ENCODE data around the gene KIFC3. TPM values are rescaled to one million over a fixed set of nuclear protein-coding genes. Genes with fewer than 3 reads are reported as not detected.
A peak's percentile ranks its signal among the peaks of the same experiment; 100 is the strongest.
"Not testable (repeated sequence)": the region's sequence is repeated elsewhere in the genome, so short reads cannot be mapped to it uniquely, and the experiment has no call there.

The KIFC3 gene
- total RNA-seq, 2 experiments from 2014 or later: 0.47 TPM; not detected in 1

DNA sequence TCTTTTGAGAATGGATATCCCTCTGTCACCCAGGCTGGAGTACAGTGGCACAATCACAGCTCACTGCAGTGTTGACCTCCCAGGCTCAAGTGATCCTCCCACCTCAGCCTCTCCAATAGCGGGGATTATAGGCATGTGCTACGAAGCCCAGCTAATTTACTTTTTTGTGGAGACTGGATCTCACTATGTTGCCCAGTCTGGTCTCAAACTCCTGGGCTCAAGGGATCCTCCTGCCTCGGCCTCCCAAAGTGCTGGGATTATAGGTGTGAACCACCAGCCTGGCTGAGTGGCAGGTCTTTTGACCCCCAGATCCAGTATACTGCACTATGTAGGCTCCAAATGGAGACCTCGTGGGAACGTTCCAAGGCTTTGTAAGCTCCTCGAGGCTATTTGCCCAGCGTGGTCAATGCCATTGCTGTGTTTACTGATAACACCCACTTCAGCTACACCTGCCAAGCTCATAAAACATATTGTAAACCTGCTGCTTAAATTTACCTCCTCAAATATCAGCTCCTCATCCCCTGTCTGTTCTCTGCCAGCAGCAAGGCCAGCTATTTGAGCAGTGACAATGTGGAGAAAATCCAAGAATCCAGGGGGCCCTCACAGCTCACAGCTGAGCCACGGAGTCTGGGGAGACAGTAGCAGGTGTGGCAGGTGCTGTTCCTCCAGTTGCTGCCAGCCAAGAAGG, 16.2 kb upstream of the KIFC3 start:
- Mint-ChIP-seq H3K36me3 (no peaks in the 10 kb centered on the region), H3K4me1 (peaks cover 22% of the 10 kb centered on the region), H3K27me3 (peaks cover 16% of the 10 kb centered on the region), H3K9me3 (ENCODE audit: low read depth) (no peaks in the 10 kb centered on the region), H3K27ac (no peak overlapping the region), H3K4me3 (no peak overlapping the region)
- CTCF ChIA-PET: interaction anchor here (1.5 kb wide), 1 partner anchor 518 kb away, joined by 3 read pairs; no protein-coding TSS in a partner anchor
- DNase-seq: no peak
- no peak for ATAC-seq

GRCh38 chr16:57817680-57818079, 15.4 kb upstream of the KIFC3 start:
- H3K4me1 Mint-ChIP-seq: peaks cover 22% of the 10 kb centered on the region
- peaks cover 10% of the 10 kb centered on the region for H3K27me3 Mint-ChIP-seq
- H3K4me3 Mint-ChIP-seq: no peak overlapping the region
- DNase-seq: no peak
- H3K36me3 Mint-ChIP-seq: no peaks in the 10 kb centered on the region
- ATAC-seq: no peak
- no peak overlapping the region for H3K27ac Mint-ChIP-seq
- CTCF ChIA-PET: interaction anchor here (1.9 to 2.2 kb wide), 2 partner anchors 18 to 51 kb away, joined by 4 to 5 read pairs; no protein-coding TSS in a partner anchor
- no peaks in the 10 kb centered on the region for H3K9me3 Mint-ChIP-seq (ENCODE audit: low read depth)

DNA sequence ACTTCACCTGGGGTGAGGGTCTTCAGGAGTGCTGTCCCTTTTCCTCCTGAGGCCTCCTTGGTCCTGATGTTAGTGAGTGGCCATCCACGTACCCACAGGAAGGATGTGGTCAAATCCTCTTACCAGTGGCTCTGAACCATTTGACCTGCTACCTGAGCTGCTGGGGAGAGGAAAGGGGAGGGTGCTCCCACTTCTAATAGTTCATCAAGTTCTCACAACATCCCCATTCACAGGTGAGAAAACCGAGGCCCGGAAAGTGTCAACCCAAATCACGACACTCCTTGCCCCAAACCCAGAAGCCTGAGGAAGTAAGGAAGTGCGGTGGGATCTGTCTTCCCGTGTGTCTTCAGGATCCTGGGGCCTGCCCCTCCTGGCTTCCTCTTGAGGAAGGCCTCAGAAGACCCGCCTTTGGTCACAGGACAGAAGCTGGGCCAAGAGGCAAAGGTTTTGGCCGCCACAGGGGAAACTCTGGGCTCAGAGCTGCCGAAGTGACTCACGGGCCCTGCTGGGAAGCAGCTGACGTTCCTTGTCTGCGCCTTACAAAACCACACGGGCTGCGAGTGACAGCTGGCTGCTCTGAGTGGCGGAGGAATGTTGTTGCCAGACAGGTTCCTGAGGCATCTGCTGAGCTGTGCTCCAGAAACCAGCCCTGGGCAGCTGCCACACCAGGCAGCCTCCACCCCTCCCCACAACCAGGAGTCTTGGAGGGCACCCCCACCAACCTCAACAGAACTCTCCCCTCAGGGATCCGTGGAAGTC, 13.9 kb upstream of the KIFC3 start:
- peak overlapping the region; percentile 28 for H3K27ac Mint-ChIP-seq
- peaks cover 4% of the 10 kb centered on the region for H3K27me3 Mint-ChIP-seq
- H3K4me3 Mint-ChIP-seq: no peak overlapping the region
- DNase-seq: peak; percentile 70
- CTCF ChIA-PET: interaction anchor here (1.1 to 2.2 kb wide), 4 partner anchors 17 to 82 kb away, joined by 3 to 5 read pairs (median 4); no protein-coding TSS in a partner anchor
- H3K9me3 Mint-ChIP-seq (ENCODE audit: low read depth): no peaks in the 10 kb centered on the region
- peak; percentile 71 for ATAC-seq
- peaks cover 24% of the 10 kb centered on the region for H3K4me1 Mint-ChIP-seq
- no peaks in the 10 kb centered on the region for H3K36me3 Mint-ChIP-seq

GRCh38 chr16:57814896-57815295, 12.6 kb upstream of the KIFC3 start:
- CTCF ChIA-PET: interaction anchor here (0.9 kb wide), 1 partner anchor 79 kb away, joined by 4 read pairs; the partner anchor contains the start of gene KATNB1
- Mint-ChIP-seq H3K27ac (no peak overlapping the region), H3K27me3 (no peaks in the 10 kb centered on the region), H3K4me3 (no peak overlapping the region), H3K36me3 (no peaks in the 10 kb centered on the region), H3K4me1 (peaks cover 36% of the 10 kb centered on the region), H3K9me3 (ENCODE audit: low read depth) (no peaks in the 10 kb centered on the region)
- ATAC-seq (no peak), DNase-seq (no peak)

- Mint-ChIP-seq H3K4me3 (no peak overlapping the region), H3K4me1 (peaks cover 47% of the 10 kb centered on the region), H3K27ac (no peak overlapping the region), H3K36me3 (no peaks in the 10 kb centered on the region), H3K27me3 (peaks cover 2% of the 10 kb centered on the region), H3K9me3 (ENCODE audit: low read depth) (no peaks in the 10 kb centered on the region)
- ATAC-seq (no peak), DNase-seq (no peak)
- CTCF ChIA-PET: no interaction called here
Observed at GRCh38 chr16:57813466-57813865, 11.2 kb upstream of the KIFC3 start.

- not testable (repeated sequence) for H3K9me3 Mint-ChIP-seq (ENCODE audit: low read depth); H3K4me3 Mint-ChIP-seq; ATAC-seq; DNase-seq; H3K36me3 Mint-ChIP-seq
- peaks cover 15% of the 10 kb centered on the region for H3K27me3 Mint-ChIP-seq
- CTCF ChIA-PET: interaction anchor here (1.5 to 4.8 kb wide), 2 partner anchors 11 to 52 kb away, joined by 4 to 29 read pairs; partner anchors contain the start of gene KIFC3
- H3K27ac Mint-ChIP-seq: peak overlapping the region; percentile 44
- H3K4me1 Mint-ChIP-seq: peaks cover 46% of the 10 kb centered on the region
Observed at GRCh38 chr16:57811340-57811739, 9.0 kb upstream of the KIFC3 start.

GRCh38 chr16:57810197-57811031, 8.1 kb upstream of the KIFC3 start:
- Mint-ChIP-seq H3K27ac (peak overlapping the region; percentile 81), H3K36me3 (no peaks in the 10 kb centered on the region), H3K4me3 (no peak overlapping the region), H3K4me1 (peaks cover 37% of the 10 kb centered on the region), H3K27me3 (peaks cover 20% of the 10 kb centered on the region), H3K9me3 (ENCODE audit: low read depth) (no peaks in the 10 kb centered on the region)
- CTCF ChIA-PET: interaction anchor here (0.7 to 4.8 kb wide), 10 partner anchors 10 to 234 kb away, joined by 3 to 29 read pairs (median 3); partner anchors contain the start of genes KATNB1 and KIFC3
- ATAC-seq (peak; percentile 100), DNase-seq (peak; percentile 95)

DNA sequence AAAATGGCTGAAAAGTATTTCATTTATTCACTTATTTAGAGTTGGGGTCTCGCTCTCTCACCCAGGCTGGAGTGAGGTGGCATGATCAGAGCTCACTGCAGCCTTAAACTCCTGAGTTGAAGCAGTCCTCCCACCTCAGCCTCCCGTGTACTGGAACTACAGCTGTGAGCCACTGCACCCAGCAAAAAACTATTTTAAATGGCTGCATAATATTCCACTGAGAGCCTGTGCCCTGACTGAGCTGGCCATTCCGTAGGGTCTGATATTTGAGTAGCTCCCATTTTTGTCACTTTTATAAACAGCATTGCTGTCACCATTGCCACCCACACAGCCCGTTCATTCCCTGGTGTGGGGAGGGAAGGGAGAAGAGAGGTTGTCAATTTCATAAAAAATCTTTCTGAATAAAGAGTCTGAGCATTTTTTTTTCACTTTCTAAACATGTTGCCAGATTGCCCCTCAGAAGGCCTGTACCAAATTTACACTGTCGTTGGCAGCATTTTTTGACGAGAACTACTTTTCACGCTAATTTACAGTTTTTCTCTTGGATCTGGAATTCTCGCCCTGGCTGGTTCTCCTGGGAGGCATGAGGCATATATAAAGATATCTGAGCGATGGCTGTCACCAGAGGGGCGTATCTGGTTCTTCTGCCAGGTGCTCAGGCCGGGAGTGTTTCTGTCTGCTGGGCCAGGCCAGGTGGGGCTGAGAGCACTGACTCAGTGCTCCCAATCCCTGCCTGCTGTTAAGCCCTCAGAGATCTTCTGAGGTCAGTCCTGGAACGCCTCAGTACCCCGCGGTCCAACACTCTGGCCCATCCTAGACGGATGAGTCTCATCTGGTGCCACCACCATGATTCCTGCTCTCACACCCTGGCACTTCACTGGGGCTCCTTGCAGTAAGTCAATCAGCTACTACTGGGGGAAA, 7.2 kb upstream of the KIFC3 start:
- Mint-ChIP-seq H3K27ac (peak overlapping the region; percentile 81), H3K9me3 (ENCODE audit: low read depth) (no peaks in the 10 kb centered on the region), H3K4me1 (peaks cover 32% of the 10 kb centered on the region), H3K4me3 (no peak overlapping the region), H3K36me3 (no peaks in the 10 kb centered on the region), H3K27me3 (peaks cover 25% of the 10 kb centered on the region)
- no peak for DNase-seq
- CTCF ChIA-PET: interaction anchor here (0.7 to 4.8 kb wide), 12 partner anchors 9 to 233 kb away, joined by 3 to 29 read pairs (median 4); partner anchors contain the start of genes KATNB1, KIFC3 and ZNF319
- ATAC-seq: peak; percentile 35

DNA sequence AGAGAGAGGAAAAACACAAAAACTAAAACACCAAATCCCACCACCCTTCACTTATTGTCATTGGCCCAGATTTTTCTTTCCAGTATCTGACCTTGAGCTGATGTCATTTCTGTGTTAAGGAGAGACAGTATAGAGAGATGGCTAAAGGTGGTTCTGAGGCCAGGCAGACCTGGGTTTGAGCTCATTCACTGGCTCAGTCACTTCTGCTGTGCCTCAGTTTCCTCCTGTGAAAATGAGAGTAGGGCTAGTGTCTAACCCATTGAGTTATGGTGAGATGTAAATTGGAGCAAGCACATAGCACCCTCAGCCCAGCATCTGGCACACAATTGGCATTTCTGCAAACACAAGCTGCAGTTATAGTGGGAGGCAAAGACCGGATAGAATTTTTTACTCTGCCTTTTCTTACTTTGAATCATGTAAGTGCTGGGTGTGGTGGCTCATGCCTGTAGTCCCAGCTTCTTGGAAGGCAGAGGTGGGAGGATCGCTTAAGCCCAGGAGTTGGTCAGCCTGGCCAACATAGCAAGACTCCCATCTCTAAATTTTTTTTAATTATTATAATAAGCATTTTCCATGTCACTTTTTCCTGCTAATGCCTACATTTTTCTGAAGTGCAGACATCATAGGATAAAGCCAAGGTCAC, 6.4 kb upstream of the KIFC3 start:
- peaks cover 32% of the 10 kb centered on the region for H3K27me3 Mint-ChIP-seq
- H3K36me3 Mint-ChIP-seq: no peaks in the 10 kb centered on the region
- peak overlapping the region; percentile 44 for H3K4me3 Mint-ChIP-seq
- peaks cover 32% of the 10 kb centered on the region for H3K4me1 Mint-ChIP-seq
- DNase-seq (no peak), ATAC-seq (no peak)
- H3K9me3 Mint-ChIP-seq (ENCODE audit: low read depth): no peaks in the 10 kb centered on the region
- H3K27ac Mint-ChIP-seq: peak overlapping the region; percentile 27
- CTCF ChIA-PET: interaction anchor here (1.0 to 4.8 kb wide), 5 partner anchors 8 to 232 kb away, joined by 3 to 29 read pairs (median 4); partner anchors contain the start of genes KIFC3 and ZNF319

- peaks cover 32% of the 10 kb centered on the region for H3K4me1 Mint-ChIP-seq
- peak overlapping the region; percentile 27 for H3K27ac Mint-ChIP-seq
- DNase-seq (peak; percentile 78), ATAC-seq (peak; percentile 39)
- no peaks in the 10 kb centered on the region for H3K36me3 Mint-ChIP-seq
- peaks cover 39% of the 10 kb centered on the region for H3K27me3 Mint-ChIP-seq
- peak overlapping the region; percentile 44 for H3K4me3 Mint-ChIP-seq
- no peaks in the 10 kb centered on the region for H3K9me3 Mint-ChIP-seq (ENCODE audit: low read depth)
- CTCF ChIA-PET: interaction anchor here (1.0 to 4.8 kb wide), 6 partner anchors 7 to 231 kb away, joined by 3 to 29 read pairs (median 4); partner anchors contain the start of genes KIFC3 and ZNF319
Observed at GRCh38 chr16:57807968-57808528, 5.8 kb upstream of the KIFC3 start.

DNA sequence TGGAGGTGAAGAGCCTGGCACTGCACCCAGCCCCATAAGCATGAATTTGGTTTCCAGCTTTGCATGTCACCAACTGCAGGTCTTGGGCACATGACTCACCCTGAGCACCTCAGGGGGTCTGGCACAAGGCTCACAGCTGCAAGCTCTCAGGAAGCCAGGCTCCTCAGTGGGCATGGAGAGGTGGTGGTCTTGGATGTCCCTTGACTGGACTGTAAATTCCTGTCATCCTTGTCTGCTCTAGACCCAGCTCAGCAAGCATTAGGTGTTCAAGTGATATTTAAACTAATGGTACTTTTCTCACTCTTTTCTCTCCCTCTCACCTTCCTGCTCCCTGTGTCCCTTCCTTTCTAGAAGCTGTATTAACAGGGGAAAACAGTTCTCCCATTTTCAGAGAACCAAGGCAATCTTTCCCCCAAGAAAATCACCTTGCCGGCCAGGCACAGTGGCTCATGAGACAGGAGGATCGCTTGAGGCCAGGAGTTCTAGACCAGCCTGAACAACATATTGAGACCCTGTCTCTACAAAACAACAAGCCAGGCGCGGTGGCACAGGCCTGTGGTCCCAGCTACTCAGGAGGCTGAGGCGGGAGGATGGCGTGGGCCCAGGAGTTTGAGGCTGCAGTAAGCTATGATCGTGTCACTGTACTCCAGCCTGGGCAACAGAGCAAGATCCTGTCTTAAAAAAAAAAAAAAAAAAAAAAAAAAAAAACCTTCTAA, 5.1 kb upstream of the KIFC3 start:
- Mint-ChIP-seq H3K4me1 (peaks cover 39% of the 10 kb centered on the region), H3K36me3 (no peaks in the 10 kb centered on the region), H3K27me3 (peaks cover 45% of the 10 kb centered on the region), H3K27ac (peak overlapping the region; percentile 47), H3K4me3 (no peak overlapping the region), H3K9me3 (ENCODE audit: low read depth) (no peaks in the 10 kb centered on the region)
- no peak for ATAC-seq
- CTCF ChIA-PET: interaction anchor here (1.1 kb wide), 1 partner anchor 13 kb away, joined by 3 read pairs; no protein-coding TSS in a partner anchor
- DNase-seq: no peak
